ENCODE results near the gene KRT34.

DNA sequence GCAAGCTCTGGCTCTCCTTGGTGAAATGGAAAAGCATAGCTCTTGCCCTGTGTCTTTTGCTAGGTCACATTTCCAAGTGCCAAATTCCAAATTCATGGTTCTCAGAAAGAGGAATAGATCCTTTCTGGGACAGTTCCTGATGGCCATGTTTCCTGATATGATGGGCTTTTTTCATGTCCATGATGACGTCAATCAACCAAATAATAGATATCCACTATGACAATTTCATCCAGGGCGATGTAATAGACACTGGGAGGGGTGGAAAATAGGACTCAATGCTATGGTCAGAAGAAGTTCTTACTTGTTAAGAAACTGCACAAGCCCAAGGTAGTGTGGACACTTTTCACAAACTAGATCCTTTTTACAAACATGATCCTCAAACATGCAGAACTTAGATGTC is 30.9 kb downstream of the KRT34 start:
- TF ChIP-seq, protein P1, sequence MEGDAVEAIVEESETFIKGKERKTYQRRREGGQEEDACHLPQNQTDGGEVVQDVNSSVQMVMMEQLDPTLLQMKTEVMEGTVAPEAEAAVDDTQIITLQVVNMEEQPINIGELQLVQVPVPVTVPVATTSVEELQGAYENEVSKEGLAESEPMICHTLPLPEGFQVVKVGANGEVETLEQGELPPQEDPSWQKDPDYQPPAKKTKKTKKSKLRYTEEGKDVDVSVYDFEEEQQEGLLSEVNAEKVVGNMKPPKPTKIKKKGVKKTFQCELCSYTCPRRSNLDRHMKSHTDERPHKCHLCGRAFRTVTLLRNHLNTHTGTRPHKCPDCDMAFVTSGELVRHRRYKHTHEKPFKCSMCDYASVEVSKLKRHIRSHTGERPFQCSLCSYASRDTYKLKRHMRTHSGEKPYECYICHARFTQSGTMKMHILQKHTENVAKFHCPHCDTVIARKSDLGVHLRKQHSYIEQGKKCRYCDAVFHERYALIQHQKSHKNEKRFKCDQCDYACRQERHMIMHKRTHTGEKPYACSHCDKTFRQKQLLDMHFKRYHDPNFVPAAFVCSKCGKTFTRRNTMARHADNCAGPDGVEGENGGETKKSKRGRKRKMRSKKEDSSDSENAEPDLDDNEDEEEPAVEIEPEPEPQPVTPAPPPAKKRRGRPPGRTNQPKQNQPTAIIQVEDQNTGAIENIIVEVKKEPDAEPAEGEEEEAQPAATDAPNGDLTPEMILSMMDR (IDR thresholded peaks at IDR 0.05) = no peak
- TF ChIP-seq EZH2 (IDR thresholded peaks at IDR 0.05) = no peak

Measured in neural progenitor cell (in vitro differentiated cells).